ENCODE results near the gene AKR1A1.
"Not testable (repeated sequence)": the region's sequence is repeated elsewhere in the genome, so short reads cannot be mapped to it uniquely, and the experiment has no call there.

Gene AKR1A1

DNA sequence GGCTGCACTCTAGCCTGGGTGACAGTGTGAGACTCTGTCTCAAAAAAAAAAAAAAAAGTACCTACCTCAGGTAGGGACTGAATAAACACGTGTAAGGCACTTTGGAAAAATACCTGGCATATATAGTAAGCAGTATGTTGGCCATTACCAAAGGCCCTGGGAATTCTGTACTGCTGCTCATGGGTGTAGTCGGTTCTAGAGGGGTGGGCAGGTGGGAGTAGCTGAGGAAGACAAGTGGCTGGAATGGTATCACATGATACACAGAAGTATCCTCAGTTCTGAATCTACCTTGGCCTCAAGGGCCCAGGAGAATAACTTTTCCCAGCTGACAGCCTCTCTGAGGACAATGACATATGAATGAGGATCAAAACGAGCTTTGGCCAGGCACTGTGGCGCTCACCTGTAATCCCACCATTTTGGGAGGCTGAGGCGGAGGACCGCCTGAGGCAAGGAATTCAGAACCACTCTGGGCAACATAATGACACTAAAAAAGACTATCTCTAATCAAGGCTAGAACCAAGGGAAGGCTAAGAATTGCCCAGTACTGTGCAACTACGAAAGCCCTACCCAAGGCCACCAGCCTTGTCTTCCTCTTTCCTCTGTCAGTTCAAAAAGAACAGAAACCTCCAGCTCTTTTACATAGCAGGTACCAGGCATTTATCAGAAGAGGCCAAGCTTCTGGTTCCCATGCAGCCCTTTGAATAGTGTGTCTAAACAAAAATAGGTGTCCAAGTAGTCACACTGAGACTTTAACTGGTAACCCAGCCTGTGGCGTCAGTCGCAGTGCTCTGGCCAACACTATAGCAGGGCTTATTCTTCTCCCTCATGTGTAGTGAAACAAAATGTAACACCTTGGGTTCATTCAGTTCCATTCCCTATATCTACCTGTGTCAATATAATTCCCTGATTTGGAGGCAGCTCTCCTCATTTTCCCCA is 40.3 kb upstream of the AKR1A1 start:
- TF ChIP-seq, protein P1, sequence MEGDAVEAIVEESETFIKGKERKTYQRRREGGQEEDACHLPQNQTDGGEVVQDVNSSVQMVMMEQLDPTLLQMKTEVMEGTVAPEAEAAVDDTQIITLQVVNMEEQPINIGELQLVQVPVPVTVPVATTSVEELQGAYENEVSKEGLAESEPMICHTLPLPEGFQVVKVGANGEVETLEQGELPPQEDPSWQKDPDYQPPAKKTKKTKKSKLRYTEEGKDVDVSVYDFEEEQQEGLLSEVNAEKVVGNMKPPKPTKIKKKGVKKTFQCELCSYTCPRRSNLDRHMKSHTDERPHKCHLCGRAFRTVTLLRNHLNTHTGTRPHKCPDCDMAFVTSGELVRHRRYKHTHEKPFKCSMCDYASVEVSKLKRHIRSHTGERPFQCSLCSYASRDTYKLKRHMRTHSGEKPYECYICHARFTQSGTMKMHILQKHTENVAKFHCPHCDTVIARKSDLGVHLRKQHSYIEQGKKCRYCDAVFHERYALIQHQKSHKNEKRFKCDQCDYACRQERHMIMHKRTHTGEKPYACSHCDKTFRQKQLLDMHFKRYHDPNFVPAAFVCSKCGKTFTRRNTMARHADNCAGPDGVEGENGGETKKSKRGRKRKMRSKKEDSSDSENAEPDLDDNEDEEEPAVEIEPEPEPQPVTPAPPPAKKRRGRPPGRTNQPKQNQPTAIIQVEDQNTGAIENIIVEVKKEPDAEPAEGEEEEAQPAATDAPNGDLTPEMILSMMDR (IDR thresholded peaks at IDR 0.05; ENCODE audit: extremely low read depth, missing control alignments), result no peak
- no peak for DNase-seq (ENCODE audit: low spot score)

DNA sequence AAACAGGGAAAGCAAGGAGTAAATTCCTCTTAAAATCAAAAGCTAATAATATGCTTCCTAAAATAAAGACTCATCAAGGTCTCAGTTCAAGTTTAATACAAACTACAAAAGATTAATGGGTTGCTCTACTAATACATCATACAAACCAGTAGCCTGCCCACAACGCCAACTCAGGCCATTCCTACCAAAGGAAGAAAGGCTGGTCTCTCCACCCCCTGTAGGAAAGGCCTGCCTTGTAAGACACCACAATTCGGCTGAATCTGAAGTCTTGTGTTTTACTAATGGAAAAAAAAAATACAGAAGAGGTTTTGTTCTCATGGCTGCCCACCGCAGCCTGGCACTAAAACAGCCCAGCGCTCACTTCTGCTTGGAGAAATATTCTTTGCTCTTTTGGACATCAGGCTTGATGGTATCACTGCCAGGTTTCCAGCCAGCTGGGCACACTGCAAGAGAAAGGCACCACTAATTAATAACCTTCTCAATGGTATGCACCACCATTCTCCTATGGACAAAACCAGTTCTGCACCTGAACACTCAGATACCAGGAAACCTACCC is 39.6 kb upstream of the AKR1A1 start:
- DNase-seq (ENCODE audit: low spot score), result no peak
- TF ChIP-seq, protein P1 (IDR thresholded peaks at IDR 0.05; ENCODE audit: extremely low read depth, missing control alignments), result no peak

DNA sequence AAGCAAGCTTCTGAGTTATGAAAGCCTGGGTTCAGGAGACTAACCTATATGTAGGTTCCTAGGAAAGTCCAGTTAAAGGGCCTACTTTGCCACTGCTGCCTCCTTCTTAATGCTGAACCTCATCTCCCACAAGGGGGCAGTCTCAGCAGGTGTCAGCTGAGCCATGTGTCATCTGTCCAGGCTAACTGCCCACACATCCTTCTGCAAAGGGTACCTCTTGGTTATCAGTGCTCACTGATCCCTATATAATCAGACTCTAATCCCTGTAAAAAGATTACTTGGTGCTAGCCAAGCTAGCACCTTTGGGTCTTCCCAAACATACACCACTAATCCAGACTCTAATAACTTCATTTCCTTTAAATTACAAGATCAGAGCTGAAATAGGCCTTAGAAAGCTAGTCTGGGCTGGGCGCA is 38.0 kb upstream of the AKR1A1 start:
- TF ChIP-seq, protein P1 (IDR thresholded peaks at IDR 0.05; ENCODE audit: extremely low read depth, missing control alignments), result peak; percentile 72
- peak; percentile 50 for DNase-seq (ENCODE audit: low spot score)

DNA sequence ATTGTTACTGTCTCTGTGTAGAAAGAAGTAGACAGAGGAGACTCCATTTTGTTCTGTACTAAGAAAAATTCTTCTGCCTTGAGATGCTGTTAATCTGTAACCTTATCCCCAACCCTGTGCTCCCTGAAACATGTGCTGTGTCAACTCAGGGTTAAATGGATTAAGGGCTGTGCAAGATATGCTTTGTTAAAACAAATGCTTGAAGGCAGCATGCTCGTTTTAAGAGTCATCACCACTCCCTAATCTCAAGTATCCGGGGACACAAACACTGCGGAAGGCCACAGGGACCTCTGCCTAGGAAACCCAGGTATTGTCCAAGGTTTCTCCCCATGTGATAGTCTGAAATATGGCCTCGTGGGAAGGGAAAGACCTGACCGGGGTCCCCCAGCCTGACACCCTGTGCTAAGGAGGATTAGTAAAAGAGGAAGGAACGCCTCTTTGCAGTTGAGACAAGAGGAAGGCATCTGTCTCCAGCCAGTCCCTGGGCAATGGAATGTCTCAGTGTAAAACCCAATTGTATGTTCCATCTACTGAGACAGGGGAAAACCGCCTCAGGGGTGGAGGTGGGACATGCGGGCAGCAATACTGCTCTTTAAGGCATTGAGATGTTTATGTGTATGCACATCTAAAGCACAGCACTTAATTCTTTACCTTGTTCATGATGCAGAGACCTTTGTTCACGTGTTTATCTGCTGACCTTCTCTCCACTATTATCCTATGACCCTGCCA is 36.9 kb upstream of the AKR1A1 start:
- DNase-seq (ENCODE audit: low spot score), result not testable (repeated sequence)

DNA sequence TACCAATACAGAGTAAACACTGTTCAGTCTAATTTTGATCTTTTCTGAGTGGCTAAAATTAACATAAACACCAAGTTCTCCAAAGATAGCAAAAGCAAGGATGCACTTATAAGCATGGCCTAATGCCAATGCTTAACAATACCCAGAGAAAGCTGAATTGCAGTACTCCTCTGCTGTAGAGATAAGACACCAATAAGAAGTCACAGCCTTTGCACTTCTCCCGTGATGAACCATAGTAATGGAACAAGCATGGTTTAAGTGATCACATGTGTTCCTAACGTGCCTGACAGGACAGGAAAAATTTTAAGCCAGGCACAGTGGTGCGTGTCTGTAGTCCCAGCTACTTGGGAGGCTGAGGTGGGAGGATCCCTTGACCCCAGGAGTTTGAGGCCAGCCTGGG is 34.6 kb upstream of the AKR1A1 start:
- DNase-seq (ENCODE audit: low spot score), result no peak
- TF ChIP-seq, protein P1 (IDR thresholded peaks at IDR 0.05; ENCODE audit: extremely low read depth, missing control alignments), result no peak

DNA sequence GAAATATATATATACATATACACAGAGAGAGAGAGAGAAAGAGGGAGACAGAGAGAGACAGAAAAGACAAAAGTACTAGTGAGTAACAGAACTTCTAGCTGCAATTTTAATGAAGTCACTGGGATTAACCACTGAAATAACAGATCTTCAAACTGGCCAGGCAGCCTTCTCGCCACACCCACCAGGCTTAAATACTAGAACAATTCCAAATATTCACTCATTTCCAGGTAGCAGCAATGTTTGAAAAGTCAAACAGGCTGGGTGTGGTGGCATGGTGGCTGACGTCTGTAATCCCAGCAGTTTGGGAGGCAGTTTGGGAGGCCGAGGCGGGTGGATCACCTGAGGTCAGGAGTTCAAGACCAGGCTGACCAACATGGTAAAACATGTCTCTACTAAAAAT is 34.2 kb upstream of the AKR1A1 start:
- no peak for DNase-seq (ENCODE audit: low spot score)
- TF ChIP-seq, protein P1 (IDR thresholded peaks at IDR 0.05; ENCODE audit: extremely low read depth, missing control alignments), result no peak

DNA sequence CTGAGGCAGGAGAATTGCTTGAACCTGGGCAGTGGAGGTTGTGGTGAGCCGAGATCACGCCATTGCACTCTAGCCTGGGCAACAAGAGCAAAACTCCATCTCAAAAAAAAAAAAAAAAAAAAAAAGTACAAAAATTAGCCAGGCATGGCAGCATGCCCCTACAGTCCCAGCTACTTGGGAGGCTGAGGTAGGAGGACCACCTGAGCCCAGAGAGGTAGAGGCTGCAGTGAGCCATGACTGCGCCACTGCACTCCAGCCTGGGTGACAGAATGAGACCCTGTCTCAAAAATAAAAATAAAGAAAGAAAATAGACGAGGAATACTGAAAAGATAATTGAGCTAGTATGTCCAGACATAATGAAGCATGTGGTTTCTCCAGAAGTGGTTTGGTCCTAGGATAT is 32.3 kb upstream of the AKR1A1 start:
- not testable (repeated sequence) for DNase-seq (ENCODE audit: low spot score)

DNA sequence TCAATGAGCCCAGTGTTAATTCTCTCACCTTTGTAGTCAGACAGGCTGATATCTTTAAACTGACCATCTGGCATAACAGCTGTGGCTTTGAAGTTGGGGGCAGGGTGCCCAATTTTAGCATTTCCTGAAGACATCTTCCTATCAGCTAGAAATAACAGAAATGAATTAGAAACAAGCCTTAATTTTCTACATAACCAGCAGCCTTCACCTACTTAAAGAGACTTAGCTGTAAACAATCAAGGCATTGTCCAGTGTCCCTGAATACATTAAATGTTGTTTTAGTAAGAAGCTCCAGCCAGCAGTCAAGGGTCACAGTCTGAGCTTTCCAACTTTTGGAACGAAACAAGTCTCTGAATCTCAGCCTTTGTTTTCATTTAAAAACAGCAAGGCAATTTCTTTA is 31.7 kb upstream of the AKR1A1 start:
- no peak for DNase-seq (ENCODE audit: low spot score)
- TF ChIP-seq, protein P1 (IDR thresholded peaks at IDR 0.05; ENCODE audit: extremely low read depth, missing control alignments), result no peak

DNA sequence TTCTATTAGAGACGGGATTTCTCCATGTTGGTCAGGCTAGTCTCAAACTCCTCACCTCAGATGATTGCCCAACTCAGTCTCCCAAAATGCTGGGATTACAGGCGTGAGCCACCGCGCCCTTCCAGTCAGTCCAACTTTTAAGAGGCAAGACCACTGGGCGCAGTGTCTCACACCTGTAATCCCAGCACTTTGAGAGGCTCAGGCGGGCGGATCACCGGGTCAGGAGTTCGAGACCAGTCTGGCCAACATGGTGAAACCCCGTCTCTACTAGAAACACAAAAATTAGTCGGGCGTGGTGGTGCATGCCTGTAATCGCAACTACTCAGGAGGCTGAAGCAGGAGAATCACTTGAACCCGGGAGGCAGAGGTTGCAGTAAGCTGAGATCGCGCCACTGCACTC is 30.9 kb upstream of the AKR1A1 start:
- not testable (repeated sequence) for DNase-seq (ENCODE audit: low spot score)
